ENCODE results near the gene KLHL13.

DNA sequence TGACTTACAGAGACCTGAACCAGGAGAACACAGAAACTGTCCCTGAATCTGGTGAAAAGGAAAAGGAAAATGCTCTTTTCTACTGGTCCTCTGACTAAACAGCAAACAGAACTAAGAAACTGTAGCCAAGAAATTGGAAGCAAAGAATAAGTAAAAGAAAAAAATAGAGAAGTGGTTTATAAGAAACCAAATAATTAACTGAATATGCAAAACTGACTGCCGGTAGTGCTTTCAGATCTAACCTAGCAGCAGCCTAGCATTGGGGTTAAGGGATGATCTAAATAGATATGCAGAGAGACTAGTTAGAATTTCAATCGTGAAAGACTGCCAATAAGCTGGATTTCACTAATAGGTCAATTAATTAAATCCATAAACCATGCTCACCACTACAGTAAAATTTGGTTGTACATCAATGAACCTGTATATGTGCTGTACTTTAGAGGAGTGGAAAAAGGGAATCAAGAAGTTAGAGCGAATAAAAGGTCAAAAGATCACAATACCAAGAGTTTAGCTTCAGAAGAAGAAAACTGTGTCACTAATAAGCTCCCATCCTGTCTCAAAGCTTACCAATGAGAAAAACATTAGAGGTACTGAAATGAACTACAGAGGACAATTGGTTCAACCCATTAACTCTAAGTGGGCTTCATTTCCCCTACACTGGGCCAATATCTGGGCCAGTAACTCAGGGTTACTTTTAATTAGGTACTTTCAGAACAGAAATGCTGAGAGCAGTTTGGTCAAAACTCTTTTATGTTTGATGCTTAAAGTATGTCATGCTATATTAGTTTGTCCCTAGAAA is 53.6 kb downstream of the KLHL13 start:
- TF ChIP-seq, protein P1, sequence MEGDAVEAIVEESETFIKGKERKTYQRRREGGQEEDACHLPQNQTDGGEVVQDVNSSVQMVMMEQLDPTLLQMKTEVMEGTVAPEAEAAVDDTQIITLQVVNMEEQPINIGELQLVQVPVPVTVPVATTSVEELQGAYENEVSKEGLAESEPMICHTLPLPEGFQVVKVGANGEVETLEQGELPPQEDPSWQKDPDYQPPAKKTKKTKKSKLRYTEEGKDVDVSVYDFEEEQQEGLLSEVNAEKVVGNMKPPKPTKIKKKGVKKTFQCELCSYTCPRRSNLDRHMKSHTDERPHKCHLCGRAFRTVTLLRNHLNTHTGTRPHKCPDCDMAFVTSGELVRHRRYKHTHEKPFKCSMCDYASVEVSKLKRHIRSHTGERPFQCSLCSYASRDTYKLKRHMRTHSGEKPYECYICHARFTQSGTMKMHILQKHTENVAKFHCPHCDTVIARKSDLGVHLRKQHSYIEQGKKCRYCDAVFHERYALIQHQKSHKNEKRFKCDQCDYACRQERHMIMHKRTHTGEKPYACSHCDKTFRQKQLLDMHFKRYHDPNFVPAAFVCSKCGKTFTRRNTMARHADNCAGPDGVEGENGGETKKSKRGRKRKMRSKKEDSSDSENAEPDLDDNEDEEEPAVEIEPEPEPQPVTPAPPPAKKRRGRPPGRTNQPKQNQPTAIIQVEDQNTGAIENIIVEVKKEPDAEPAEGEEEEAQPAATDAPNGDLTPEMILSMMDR (IDR thresholded peaks at IDR 0.05; ENCODE audit: insufficient read depth, low read depth, low read length): no peak
- no peak for TF ChIP-seq EZH2 (IDR thresholded peaks at IDR 0.05; ENCODE audit: insufficient read depth, low read length)
